Spleen (tissue), 11 donors: ENCODE measurements around the gene RABEPK. TPM values are rescaled to one million over a fixed set of nuclear protein-coding genes. Genes with fewer than 3 reads are reported as not detected.

Experiments
- DNase-seq: peaks from one replicate; pipeline ENCODE4 v3.0.0-alpha.2; 2020
- H3K27ac ChIP-seq, 8 donors: fragments of 200-600 bp; sonication (generic) in 7 of 8; 1 replicate in 4 of 8; 2 replicates in 4 of 8; pipeline versions ENCODE4 v1.5.0 to v1.8.0; 2016 to 2021; ENCODE audit warnings: inconsistent platforms in 4 of 8, mild to moderate bottlenecking in 4 of 8, moderate library complexity in 1 of 8
- H3K27me3 ChIP-seq, 7 donors: fragments of 200-600 bp; sonication (generic) in 6 of 7; replicated peaks in 1 of 7; 1 replicate in 4 of 7; 2 replicates in 3 of 7; pipeline versions ENCODE4 v1.5.0 to v1.8.0; 2016 to 2021; ENCODE audit warnings: inconsistent platforms in 3 of 7, mild to moderate bottlenecking in 1 of 7
- H3K36me3 ChIP-seq, 6 donors: fragments of 200-600 bp; sonication (generic) in 5 of 6; 1 replicate in 4 of 6; 2 replicates in 2 of 6; pipeline versions ENCODE4 v1.5.0 to v1.8.0; 2016 to 2021; ENCODE audit warnings: inconsistent platforms in 2 of 6
- H3K4me1 ChIP-seq, 6 donors: fragments of 200-600 bp; sonication (generic) in 5 of 6; 1 replicate in 3 of 6; 2 replicates in 3 of 6; pipeline versions ENCODE4 v1.5.0 to v1.8.0; 2016 to 2021; ENCODE audit warnings: inconsistent platforms in 3 of 6
- H3K4me3 ChIP-seq, 8 donors: fragments of 200-600 bp; sonication (generic) in 7 of 8; 1 replicate in 4 of 8; 2 replicates in 4 of 8; pipeline versions ENCODE4 v1.5.0 to v1.8.0; 2016 to 2021; ENCODE audit warnings: inconsistent platforms in 4 of 8, mild to moderate bottlenecking in 4 of 8, moderate library complexity in 2 of 8
- H3K9me3 ChIP-seq, 8 donors: fragments of 200-600 bp; sonication (generic) in 7 of 8; 1 replicate in 4 of 8; 2 replicates in 4 of 8; pipeline versions ENCODE4 v1.5.0 to v1.8.0; 2016 to 2021; ENCODE audit warnings: inconsistent platforms in 4 of 8
- POLR2A ChIP-seq, 3 donors: fragments of 450-650 bp; IDR thresholded peaks; one replicate each; pipeline ENCODE4 v1.5.1; 2017; ENCODE audit warnings: antibody characterized with exemption in 3 of 3, mild to moderate bottlenecking in 1 of 3
- POLR2AphosphoS5 ChIP-seq, 3 donors: sonication (generic); formaldehyde crosslinking; IDR thresholded peaks; one replicate each; pipeline ENCODE4 v1.5.1; 2017; ENCODE audit warnings: antibody characterized with exemption in 3 of 3
- WGBS, 5 donors: extraction: QIAGEN DNeasy Blood & Tissue Kit in 3 of 5; methylation state at CpG; one replicate each; pipeline versions ENCODE4 v1.1.5 to v1.1.7; 2013 to 2018; 5-methylcytosine and 5-hydroxymethylcytosine counted together
- intact Hi-C: fragments of 100-400 bp; cut with DNase I; formaldehyde crosslinking; loops from one replicate; pipeline ENCODE4 v1.15.0; 2023; ENCODE audit warnings: low total_unique reads
- polyA plus RNA-seq, 3 donors: library from polyadenylated mRNA; stranded (reverse); fragments of 200-250 nt; gene quantifications; one replicate each; pipeline ENCODE4 v1.2.1, GENCODE V29; 2013
- total RNA-seq, 7 donors: library from RNA; depleted of rRNA in 3 of 7; stranded (reverse); fragments of >200 nt in 3 of 7; fragmentation: NEBNext Ultra II Directional in 4 of 7; extraction: Animal tissue kit (Norgen Biotek cat#: 25700) in 4 of 7; gene quantifications; one replicate each; pipeline versions ENCODE4 v1.1.0 to v1.2.1, GENCODE V29; 2016 to 2021
- TF ChIP-seq, protein P1 (sequence below), 11 experiments: fragments of 200-600 bp in 7 of 11; fragments of 450-650 bp in 4 of 11; sonication (generic) in 4 of 11; IDR thresholded peaks in 8 of 11; conservative IDR thresholded peaks in 3 of 11; 1 replicate in 7 of 11; 2 replicates in 4 of 11; pipeline versions ENCODE4 v1.4.0 to v1.8.0; 2016 to 2021; ENCODE audit warnings: antibody characterized with exemption in 11 of 11, inconsistent platforms in 4 of 11, mild to moderate bottlenecking in 1 of 11
- donor health status: healthy with polysubstance abuse.
- donor health status: DM: no; HTN: no; CAD: no; lungs with moderate emphysema.
- donor health status: DM: no; HTN: no; CAD: no.
- donor health status: Bipolar disorder and iron deficiency.
- donor health status: healthy.
- donor health status: DM: no; HTN: no; CAD: no.
- donor health status: DM: yes; HTN: yes; CAD: no.

RABEPK gene
- total and polyA plus RNA-seq, 10 donors: 6.2 to 17.1 (median 11.9) TPM

DNA sequence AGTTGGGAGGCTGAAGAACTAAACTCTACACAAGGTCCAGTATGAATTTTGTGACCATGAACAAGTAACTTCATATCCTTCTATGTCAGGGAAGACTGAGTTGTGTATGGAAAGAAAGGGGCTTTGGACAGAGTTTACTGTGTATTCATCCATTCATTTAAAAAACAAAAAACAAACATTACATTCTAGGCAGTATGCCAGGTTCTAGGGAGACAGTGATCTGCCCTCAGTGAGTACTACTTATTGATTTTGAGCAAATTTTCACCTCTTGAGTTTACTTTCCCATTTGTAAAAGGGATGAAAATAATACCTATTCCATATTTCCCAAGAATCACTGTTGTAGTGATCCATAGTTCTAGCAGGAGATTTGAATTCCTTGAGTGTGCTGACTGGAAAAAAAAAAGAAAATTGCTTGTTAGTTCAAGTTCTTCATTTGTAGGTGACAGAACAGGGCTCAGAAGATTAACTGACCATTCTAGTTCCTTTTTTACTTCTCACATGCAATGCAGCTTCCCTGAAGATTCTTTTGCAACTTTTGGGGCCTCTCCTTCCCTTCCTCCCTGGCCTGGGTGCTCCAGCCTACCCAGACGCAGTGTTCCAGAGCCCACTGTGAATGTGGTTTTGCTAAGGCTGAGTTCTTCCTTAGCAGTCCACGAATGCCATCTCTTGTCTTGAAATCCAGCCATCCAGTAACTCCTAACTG is 58.6 kb downstream of the RABEPK start:
- Histone ChIP-seq H3K4me1 (peaks cover 14 to 54% (median 29%) of the 10 kb centered on the region in 6 donors), H3K4me3 (peak overlapping the region in 1 of 8 donors; percentile 8), H3K27ac (peak overlapping the region in 7 of 8 donors; percentile 69 to 98 (median 78)), H3K36me3 (peaks cover 0 to 6% (median 0%) of the 10 kb centered on the region in 6 donors), H3K9me3 (peaks cover 0 to 10% (median 0%) of the 10 kb centered on the region in 8 donors), H3K27me3 (no peaks in the 10 kb centered on the region)
- TF ChIP-seq, protein P1, sequence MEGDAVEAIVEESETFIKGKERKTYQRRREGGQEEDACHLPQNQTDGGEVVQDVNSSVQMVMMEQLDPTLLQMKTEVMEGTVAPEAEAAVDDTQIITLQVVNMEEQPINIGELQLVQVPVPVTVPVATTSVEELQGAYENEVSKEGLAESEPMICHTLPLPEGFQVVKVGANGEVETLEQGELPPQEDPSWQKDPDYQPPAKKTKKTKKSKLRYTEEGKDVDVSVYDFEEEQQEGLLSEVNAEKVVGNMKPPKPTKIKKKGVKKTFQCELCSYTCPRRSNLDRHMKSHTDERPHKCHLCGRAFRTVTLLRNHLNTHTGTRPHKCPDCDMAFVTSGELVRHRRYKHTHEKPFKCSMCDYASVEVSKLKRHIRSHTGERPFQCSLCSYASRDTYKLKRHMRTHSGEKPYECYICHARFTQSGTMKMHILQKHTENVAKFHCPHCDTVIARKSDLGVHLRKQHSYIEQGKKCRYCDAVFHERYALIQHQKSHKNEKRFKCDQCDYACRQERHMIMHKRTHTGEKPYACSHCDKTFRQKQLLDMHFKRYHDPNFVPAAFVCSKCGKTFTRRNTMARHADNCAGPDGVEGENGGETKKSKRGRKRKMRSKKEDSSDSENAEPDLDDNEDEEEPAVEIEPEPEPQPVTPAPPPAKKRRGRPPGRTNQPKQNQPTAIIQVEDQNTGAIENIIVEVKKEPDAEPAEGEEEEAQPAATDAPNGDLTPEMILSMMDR (IDR thresholded peaks at IDR 0.05 in 8 of 11, conservative IDR thresholded peaks at IDR 0.05 in 3 of 11): no peak
- no peak for TF ChIP-seq POLR2A (IDR thresholded peaks at IDR 0.05)
- peak in 1 of 3 donors; percentile 30 for TF ChIP-seq POLR2AphosphoS5 (IDR thresholded peaks at IDR 0.05)
- intact Hi-C loops: no loop called here
- no peak for DNase-seq
- WGBS, 5 donors: 30 to 52% (median 44%) methylated on average over 2 of the region's 2 CpGs

DNA sequence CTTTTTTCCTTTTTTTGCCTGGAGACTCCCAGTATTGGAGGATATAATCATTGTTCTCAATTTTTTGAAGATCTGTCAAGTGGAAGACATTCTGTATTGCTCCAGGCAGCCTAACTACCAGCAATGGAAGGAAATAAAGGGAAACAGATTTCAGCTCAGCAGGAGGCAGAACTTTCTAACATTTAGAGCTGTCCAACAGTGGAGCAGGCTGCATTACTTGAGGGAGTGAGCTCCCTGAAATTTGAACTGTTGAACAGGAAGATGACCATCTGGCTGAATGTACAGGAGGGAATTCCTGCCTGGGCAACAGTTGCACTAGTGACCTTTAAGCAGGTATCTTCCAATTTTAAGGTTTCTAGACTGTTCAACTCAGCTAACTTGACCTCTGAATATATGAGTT is 60.2 kb downstream of the RABEPK start:
- DNase-seq: no peak
- no peak for TF ChIP-seq POLR2AphosphoS5 (IDR thresholded peaks at IDR 0.05)
- TF ChIP-seq, protein P1 (IDR thresholded peaks at IDR 0.05 in 8 of 11, conservative IDR thresholded peaks at IDR 0.05 in 3 of 11): no peak
- TF ChIP-seq POLR2A (IDR thresholded peaks at IDR 0.05): no peak
- peak overlapping the region in 1 of 8 donors; percentile 89 for H3K4me3 ChIP-seq
- intact Hi-C loops: no loop called here
- peaks cover 18 to 67% (median 40%) of the 10 kb centered on the region in 6 donors for H3K4me1 ChIP-seq
- H3K9me3 ChIP-seq: peaks cover 0 to 10% (median 0%) of the 10 kb centered on the region in 8 donors
- no peaks in the 10 kb centered on the region for H3K27me3 ChIP-seq
- H3K36me3 ChIP-seq: peaks cover 0 to 22% (median 0%) of the 10 kb centered on the region in 6 donors
- peak overlapping the region in 7 of 8 donors; percentile 91 to 98 (median 96) for H3K27ac ChIP-seq

DNA sequence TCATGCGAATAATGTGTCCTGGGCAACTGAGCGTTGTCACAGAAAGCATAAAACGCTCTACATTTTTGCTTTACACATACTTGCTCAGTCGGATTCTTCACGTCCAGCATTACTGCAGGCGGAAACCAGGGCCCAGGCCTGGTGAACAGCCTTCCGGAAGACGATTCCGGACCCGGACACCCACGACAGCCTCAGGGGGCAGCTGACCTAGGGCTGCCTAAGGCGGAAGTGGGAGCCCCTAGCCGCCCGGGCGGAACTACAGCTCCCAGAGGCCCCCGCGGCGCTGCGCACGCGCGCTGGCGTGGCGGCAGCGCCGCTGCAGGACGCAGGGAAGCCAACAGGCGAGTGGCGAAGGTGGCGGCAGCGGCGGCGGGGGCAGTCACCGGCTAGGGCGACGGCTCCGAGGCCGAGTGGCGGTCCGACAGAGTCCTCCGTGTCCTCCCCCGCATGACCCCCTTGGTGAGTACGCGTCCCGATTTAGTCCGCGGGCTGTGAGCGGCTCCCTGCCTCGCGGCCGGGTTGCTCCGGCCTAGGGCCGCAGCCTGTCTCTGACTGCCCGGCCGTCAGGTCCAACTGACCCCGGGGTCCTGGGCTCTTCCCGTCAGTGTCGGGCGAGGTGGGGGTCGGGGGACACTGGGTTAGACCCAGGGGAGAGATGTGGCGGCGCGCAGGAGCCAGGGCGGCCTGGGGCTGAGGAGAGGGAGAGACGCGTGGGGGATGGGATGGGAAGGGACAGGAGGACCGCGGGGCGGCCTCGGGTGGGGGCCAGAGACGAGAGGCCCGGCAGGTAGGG is 61.4 kb downstream of the RABEPK start, which contains the start of gene GAPVD1:
Gene GAPVD1, plus strand, starts transcription at position 326 of the 793 bp plus-strand sequence. CDS start 37,096 bp downstream, outside the sequence.
- peak; percentile 98 for DNase-seq
- WGBS, 5 donors: 1 to 3% (median 1%) methylated on average over 37 to 72 of the region's 72 CpGs
- TF ChIP-seq POLR2A (IDR thresholded peaks at IDR 0.05) (peak in 1 of 3 donors; percentile 47), POLR2AphosphoS5 (IDR thresholded peaks at IDR 0.05) (peak; percentile 86 to 90 (median 87))
- TF ChIP-seq, protein P1 (IDR thresholded peaks at IDR 0.05 in 8 of 11, conservative IDR thresholded peaks at IDR 0.05 in 3 of 11): peak in 10 of 11 experiments; percentile 19 to 86 (median 62)
- intact Hi-C loops: no loop called here
- H3K9me3 ChIP-seq: peaks cover 0 to 10% (median 0%) of the 10 kb centered on the region in 8 donors
- peaks cover 18 to 71% (median 40%) of the 10 kb centered on the region in 6 donors for H3K4me1 ChIP-seq
- peaks cover 0 to 31% (median 6%) of the 10 kb centered on the region in 6 donors for H3K36me3 ChIP-seq
- H3K27me3 ChIP-seq: no peaks in the 10 kb centered on the region
- H3K4me3 ChIP-seq: peak within 1 kb of the TSS; percentile 65 to 93 (median 90)
- H3K27ac ChIP-seq: peak within 1 kb of the TSS; percentile 84 to 98 (median 96)
